Aorta (tissue), 5 donors: Measurements from ENCODE around the gene GAPT. TPM values are rescaled to one million over a fixed set of nuclear protein-coding genes. Genes with fewer than 3 reads are reported as not detected.
"Not testable (repeated sequence)": the region's sequence is repeated elsewhere in the genome, so short reads cannot be mapped to it uniquely, and the experiment has no call there.

Source experiments
- ATAC-seq: fragments of 200-7000 bp; cut with Tn5 transposase; one replicate; pipeline ENCODE4 v1.9.1; 2022; ENCODE audit warnings: moderate library complexity; ENCODE audit not compliant: low FRiP score
- DNase-seq, 2 donors: peaks; one replicate each; pipeline ENCODE4 v3.0.0-alpha.2; 2020
- H3K27ac ChIP-seq, 2 donors: one replicate each; pipeline ENCODE4 v1.5.1; 2013; ENCODE audit warnings: low read length in 2 of 2, mild to moderate bottlenecking in 2 of 2, moderate library complexity in 2 of 2, control low read depth in 1 of 2, inconsistent platforms in 1 of 2, low read depth in 1 of 2
- H3K27me3 ChIP-seq, 2 donors: one replicate each; pipeline ENCODE4 v1.6.1; 2013; ENCODE audit warnings: control low read depth in 1 of 2, low read length in 1 of 2, mild to moderate bottlenecking in 1 of 2, moderate library complexity in 1 of 2; ENCODE audit not compliant: insufficient read depth in 2 of 2, control insufficient read depth in 1 of 2
- H3K36me3 ChIP-seq, 2 donors: one replicate each; pipeline ENCODE4 v1.6.1; 2013; ENCODE audit warnings: control low read depth in 1 of 2, low read length in 1 of 2, mild to moderate bottlenecking in 1 of 2; ENCODE audit not compliant: insufficient read depth in 2 of 2, control insufficient read depth in 1 of 2
- H3K4me1 ChIP-seq, 2 donors: one replicate each; pipeline ENCODE4 v1.6.1; 2013; ENCODE audit warnings: low read length in 2 of 2, control low read depth in 1 of 2, mild to moderate bottlenecking in 1 of 2, moderate library complexity in 1 of 2; ENCODE audit not compliant: insufficient read depth in 2 of 2, control insufficient read depth in 1 of 2
- H3K4me3 ChIP-seq, 2 donors: one replicate each; pipeline ENCODE4 v1.5.1; 2013; ENCODE audit warnings: low read length in 2 of 2, control low read depth in 1 of 2, mild to moderate bottlenecking in 1 of 2
- H3K9me3 ChIP-seq: one replicate; pipeline ENCODE4 v1.6.1; 2013; ENCODE audit warnings: mild to moderate bottlenecking, low read length; ENCODE audit not compliant: control insufficient read depth
- WGBS, 2 donors: extraction: QIAGEN DNeasy Blood & Tissue Kit; methylation state at CpG; one replicate each; pipeline ENCODE4 v1.1.7; 2013; 5-methylcytosine and 5-hydroxymethylcytosine counted together
- intact Hi-C, 2 donors: fragments of 100-400 bp; cut with DNase I; formaldehyde crosslinking; loops; one replicate each; pipeline versions ENCODE4 v1.14.2 to v1.15.0; 2022
- polyA plus RNA-seq, 2 donors: library from polyadenylated mRNA; stranded (reverse); fragments of 200-250 nt; gene quantifications; one replicate each; pipeline ENCODE4 v1.2.3, GENCODE V29; 2013
- total RNA-seq, 2 donors: library from RNA; stranded (reverse); fragmentation: NEBNext Ultra II Directional; extraction: Animal tissue kit (Norgen Biotek cat#: 25700); gene quantifications; one replicate each; pipeline ENCODE4 v1.2.1, GENCODE V29; 2021
- donor health status: healthy with polysubstance abuse.
- donor health status: Bipolar disorder and iron deficiency.
- donor health status: DM: no; HTN: no; CAD: no.
- donor health status: DM: no; HTN: no; CAD: no.
- donor health status: DM: yes; HTN: yes; CAD: no.

Gene GAPT
- total and polyA plus RNA-seq, 4 donors, result 0.82 to 2.8 (median 1.6) TPM

DNA sequence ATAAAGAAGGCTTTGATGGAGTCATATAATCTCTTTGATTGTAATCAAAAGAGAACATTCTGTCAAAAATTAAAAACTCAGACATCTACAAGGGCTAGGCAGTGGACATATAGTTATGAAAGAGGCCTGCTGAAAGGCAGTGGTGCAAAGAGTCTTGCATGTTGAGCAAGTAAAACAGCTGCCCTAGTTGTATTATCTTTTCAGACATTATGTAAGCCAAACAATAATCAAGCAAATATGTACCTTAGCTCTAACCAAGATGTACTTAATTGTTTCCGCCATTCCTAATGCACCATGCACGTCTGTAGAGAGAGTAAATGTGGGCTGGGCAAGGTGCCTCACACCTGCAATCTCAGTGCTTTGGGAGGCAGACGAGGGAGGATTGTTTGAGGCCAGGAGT, 14.3 kb downstream of the GAPT start:
- peaks cover 0 to 3% of the 10 kb centered on the region in 2 donors for H3K27me3 ChIP-seq
- no peaks in the 10 kb centered on the region for H3K36me3 ChIP-seq
- ATAC-seq, result no peak
- H3K27ac ChIP-seq, result no peak overlapping the region
- intact Hi-C loops, result no loop called here
- H3K9me3 ChIP-seq, result no peaks in the 10 kb centered on the region
- H3K4me1 ChIP-seq, result no peaks in the 10 kb centered on the region
- DNase-seq, result no peak
- 77 to 82% methylated on average over 3 of the region's 3 CpGs for WGBS, 2 donors
- H3K4me3 ChIP-seq, result no peak overlapping the region

DNA sequence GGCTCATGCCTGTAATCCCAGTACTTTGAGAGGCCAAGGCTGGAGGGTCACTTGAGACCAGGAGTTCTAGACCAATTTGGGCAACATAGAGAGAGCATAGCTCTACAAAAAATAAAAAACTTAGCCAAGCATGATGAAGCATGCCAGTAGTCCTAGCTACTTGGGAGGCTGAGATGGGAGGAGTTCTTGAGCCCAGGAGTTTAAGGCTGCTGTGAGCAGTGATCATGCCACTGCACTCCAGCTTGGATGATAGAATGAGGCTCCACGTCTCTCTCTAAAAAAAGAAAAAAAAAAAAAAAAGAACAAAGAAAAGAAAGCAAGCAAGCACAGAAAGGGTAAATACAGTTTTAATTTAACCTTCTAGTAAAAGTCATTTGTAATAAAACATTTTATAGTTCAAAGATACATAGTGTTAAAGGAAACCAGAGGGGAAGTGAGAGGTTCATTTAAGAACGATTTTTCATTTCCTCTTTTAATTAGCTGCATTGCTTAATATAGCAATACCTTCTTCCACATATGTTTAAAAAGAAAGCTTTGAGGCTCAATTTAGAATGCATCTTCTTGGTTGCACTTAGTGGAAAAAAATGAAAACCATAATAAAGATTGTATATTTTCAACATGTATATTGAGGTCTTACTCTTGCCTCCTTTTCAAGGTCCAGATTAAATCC, 14.9 kb downstream of the GAPT start:
- Histone ChIP-seq H3K36me3 (no peaks in the 10 kb centered on the region), H3K27me3 (peaks cover 0 to 3% of the 10 kb centered on the region in 2 donors), H3K27ac (no peak overlapping the region), H3K4me3 (no peak overlapping the region), H3K9me3 (no peaks in the 10 kb centered on the region), H3K4me1 (no peaks in the 10 kb centered on the region)
- WGBS, 2 donors, result 74 to 80% methylated on average over 2 of the region's 2 CpGs
- intact Hi-C loops, result no loop called here
- DNase-seq (no peak), ATAC-seq (no peak)

DNA sequence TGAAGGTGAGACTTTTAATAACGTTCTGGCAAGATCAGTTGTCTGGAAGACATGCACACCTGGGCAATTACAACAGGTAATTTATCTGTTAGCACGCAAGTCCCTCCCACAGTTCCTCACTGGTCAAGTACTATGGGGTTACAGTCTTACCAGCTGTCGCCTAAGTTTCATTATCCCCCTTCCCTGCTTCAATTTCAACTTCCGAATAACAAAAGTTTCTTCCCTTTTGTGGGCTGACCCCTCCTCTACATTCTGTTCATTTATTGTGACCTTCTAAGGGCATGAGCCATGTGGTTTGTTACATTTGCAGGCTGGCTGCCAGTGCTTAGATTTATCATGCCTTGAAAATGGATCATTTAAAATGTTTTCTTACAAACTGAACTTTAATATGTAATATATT, 16.5 kb downstream of the GAPT start:
- H3K36me3 ChIP-seq, result no peaks in the 10 kb centered on the region
- no peaks in the 10 kb centered on the region for H3K9me3 ChIP-seq
- no peaks in the 10 kb centered on the region for H3K4me1 ChIP-seq
- no peak for DNase-seq
- H3K27me3 ChIP-seq, result peaks cover 0 to 3% of the 10 kb centered on the region in 2 donors
- intact Hi-C loops, result no loop called here
- no peak for ATAC-seq
- no peak overlapping the region for H3K27ac ChIP-seq
- no peak overlapping the region for H3K4me3 ChIP-seq
- 74 to 78% methylated on average over 4 of the region's 4 CpGs for WGBS, 2 donors

DNA sequence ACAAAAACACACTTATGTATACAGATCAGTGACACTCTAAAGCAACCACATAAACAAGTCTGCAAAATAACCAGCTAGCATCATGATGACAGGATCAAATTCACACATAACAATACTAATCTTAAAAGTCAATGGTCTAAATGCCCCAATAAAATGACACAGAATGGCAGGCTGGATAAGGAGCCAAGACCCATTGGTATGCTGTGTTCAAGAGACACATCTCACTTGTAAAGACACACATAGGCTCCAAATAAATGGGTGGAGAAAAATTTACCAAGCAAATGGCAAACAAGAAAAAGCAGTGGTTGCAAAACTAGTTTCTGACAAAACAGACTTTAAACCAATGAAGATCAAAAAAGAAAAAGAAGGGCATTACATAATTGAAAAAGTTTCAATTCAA, 26.0 kb downstream of the GAPT start:
- H3K9me3 ChIP-seq, result peaks cover 7% of the 10 kb centered on the region
- no peaks in the 10 kb centered on the region for H3K4me1 ChIP-seq
- H3K4me3 ChIP-seq, result no peak overlapping the region
- H3K27ac ChIP-seq, result no peak overlapping the region
- intact Hi-C loops, result no loop called here
- DNase-seq (no peak), ATAC-seq (no peak)
- no peaks in the 10 kb centered on the region for H3K36me3 ChIP-seq
- no peaks in the 10 kb centered on the region for H3K27me3 ChIP-seq

DNA sequence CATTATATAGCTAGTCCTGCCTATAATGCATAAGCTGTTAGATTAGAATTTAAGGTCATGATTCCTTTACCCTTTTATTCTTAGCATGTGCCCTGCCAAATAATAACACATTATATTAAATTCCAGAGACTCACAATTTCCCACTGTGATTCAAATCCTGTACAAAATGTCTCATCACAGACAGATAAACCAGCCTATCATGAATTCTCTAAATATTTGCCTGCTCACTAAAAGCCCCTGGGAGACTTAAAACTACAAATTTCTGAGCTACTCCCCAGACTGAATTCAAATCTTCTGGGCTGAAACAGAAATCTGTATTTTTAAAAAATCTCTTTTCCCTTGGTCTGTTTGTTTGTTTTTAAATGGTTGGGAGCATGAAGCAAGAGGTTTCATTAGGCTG, 32.7 kb downstream of the GAPT start:
- Histone ChIP-seq H3K36me3 (no peaks in the 10 kb centered on the region), H3K27ac (no peak overlapping the region), H3K4me3 (no peak overlapping the region), H3K9me3 (no peaks in the 10 kb centered on the region), H3K4me1 (no peaks in the 10 kb centered on the region), H3K27me3 (no peaks in the 10 kb centered on the region)
- ATAC-seq (no peak), DNase-seq (no peak)
- intact Hi-C loops, result no loop called here

DNA sequence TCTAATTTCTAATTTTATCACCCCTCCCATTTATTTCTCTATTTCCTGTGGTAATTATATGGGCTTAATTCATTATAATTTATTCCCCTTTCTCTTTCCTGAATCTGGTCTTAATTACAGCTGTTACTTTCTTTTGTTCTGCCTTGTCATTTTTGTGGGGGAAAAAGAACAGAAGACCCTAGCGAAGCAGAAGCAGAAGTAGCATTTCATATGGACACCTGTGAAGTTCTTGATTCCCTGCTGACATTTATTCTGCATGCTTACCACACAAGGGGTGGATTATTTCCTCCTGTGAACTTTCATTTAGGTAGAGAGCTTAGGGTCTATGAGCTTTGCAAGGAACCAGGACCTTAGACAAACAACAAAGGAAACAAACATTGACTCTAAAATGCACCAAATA, 33.3 kb downstream of the GAPT start:
- ATAC-seq (no peak), DNase-seq (no peak)
- Histone ChIP-seq H3K4me3 (no peak overlapping the region), H3K27me3 (no peaks in the 10 kb centered on the region), H3K27ac (no peak overlapping the region), H3K4me1 (no peaks in the 10 kb centered on the region), H3K9me3 (no peaks in the 10 kb centered on the region), H3K36me3 (no peaks in the 10 kb centered on the region)
- 87 to 93% methylated on average over 1 of the region's 1 CpG for WGBS, 2 donors
- intact Hi-C loops, result no loop called here

DNA sequence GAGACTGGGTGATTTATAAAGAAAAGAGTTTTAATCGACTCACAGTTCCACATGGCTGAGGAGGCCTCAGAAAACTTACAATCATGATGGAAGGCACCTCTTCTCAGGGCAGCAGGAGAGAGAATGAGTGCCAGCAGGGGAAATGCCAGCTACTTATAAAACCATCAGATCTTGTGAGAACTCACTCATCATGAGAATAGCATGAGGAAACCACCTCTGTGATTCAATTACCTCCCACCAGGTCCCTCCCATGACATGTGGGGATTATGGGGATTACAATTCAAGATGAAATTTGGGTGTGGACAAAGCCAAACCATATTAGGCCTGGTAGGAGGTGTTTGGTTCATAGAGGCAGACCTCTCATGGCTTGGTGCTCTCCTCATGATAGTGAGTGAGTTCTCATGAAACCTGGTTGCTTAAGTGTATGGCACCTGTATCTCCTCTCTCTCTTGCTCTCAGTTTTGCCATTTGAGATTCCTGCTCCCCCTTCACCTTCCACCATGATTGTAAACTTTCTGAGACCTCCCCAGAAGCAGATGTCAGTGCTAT, 39.8 kb downstream of the GAPT start:
- no peaks in the 10 kb centered on the region for H3K27me3 ChIP-seq
- WGBS, 2 donors, result 84% methylated on average over 1 of the region's 1 CpG
- H3K27ac ChIP-seq, result no peak overlapping the region
- H3K36me3 ChIP-seq, result no peaks in the 10 kb centered on the region
- H3K9me3 ChIP-seq, result peaks cover 2% of the 10 kb centered on the region
- ATAC-seq (no peak), DNase-seq (no peak)
- H3K4me3 ChIP-seq, result no peak overlapping the region
- intact Hi-C loops, result no loop called here
- no peaks in the 10 kb centered on the region for H3K4me1 ChIP-seq

DNA sequence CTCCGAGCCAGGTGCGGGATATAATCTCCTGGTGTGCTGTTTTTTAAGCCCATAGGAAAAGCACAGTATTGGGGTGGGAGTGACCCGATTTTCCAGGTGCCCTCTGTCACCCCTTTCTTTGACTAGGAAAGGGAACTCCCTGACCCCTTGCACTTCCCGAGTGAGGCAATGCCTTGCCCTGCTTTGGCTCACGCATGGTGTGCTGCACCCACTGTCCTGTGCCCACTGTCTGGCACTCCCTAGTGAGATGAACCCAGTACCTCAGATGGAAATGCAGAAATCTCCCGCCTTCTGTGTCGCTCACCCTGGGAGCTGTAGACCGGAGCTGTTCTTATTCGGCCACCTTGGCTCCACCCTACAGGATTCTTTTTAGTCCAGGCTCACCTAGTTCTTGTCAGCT, 50.7 kb downstream of the GAPT start:
- H3K27ac ChIP-seq, H3K4me1 ChIP-seq, H3K4me3 ChIP-seq, H3K36me3 ChIP-seq, intact Hi-C loops, H3K9me3 ChIP-seq, H3K27me3 ChIP-seq, DNase-seq, ATAC-seq: not testable (repeated sequence)
- WGBS, 2 donors, result 95 to 99% methylated on average over 8 to 9 of the region's 9 CpGs

DNA sequence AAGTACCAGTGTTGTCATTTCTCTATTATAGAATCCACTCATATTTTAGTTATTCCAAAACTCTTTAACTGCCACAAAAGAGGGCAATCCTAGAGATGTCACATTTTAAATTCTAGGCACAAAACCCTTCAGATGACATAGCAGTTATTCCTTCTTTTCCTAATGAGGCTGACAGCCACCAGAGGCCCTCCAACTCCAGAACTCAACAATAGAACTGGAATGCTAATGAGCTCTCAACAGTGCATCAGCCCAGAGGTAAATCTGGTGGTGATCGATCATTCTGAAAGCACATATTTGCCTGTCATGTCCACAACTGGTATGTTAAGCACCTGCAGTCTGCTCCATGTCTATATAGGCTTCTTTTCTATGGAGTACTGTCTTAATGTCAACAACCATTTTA, 51.5 kb downstream of the GAPT start:
- Histone ChIP-seq H3K4me1 (no peaks in the 10 kb centered on the region), H3K4me3 (no peak overlapping the region), H3K27ac (no peak overlapping the region), H3K27me3 (no peaks in the 10 kb centered on the region), H3K9me3 (no peaks in the 10 kb centered on the region), H3K36me3 (no peaks in the 10 kb centered on the region)
- DNase-seq, result no peak
- intact Hi-C loops, result no loop called here
- ATAC-seq, result no peak
- WGBS, 2 donors, result 87 to 92% methylated on average over 1 of the region's 1 CpG
